ENCODE measurements around the gene COBL.

COBL gene

GRCh38 chr7:51327287-51327717 lies 10.7 kb upstream of the COBL start:
- DNase-seq (ENCODE audit: low read depth): no peak

GRCh38 chr7:51326656-51327286 lies 10.2 kb upstream of the COBL start:
- DNase-seq (ENCODE audit: low read depth): no peak

GRCh38 chr7:51325908-51326307 lies 9.3 kb upstream of the COBL start:
- no peak for DNase-seq (ENCODE audit: low read depth)

GRCh38 chr7:51325261-51325676 lies 8.7 kb upstream of the COBL start:
- no peak for DNase-seq (ENCODE audit: low read depth)

DNA sequence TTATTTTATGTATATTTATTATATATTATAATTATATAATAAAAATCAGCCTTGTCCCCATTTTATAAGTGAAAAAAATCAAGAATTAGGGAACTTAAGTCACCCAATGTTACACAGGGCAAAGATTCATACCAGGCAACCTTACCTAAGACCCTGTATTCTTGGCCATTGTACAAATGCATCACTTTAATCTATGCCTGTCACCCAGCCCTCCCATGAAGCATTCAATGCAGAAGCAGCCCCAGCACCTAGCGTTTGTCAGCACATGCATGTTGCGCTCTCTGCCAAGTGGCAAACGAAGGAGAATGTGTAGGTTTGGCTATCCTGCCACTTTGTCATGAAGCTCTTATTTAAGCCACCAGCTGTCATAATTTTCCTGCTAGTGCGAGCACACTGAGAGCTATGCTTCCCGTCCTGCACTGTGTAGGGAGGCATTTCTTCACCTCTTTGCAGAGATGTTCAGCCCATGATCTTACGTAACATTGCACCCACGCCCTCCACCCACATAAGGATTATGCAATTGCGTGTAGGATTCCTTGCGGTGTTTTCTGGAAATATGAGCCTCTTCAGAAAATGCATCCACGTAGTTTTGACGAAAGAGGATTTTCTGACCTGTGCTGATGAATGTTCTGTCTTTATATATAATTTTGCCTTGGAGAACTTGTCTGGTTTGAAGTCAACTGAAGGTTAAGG lies 7.7 kb upstream of the COBL start:
- no peak for DNase-seq (ENCODE audit: low read depth)

- DNase-seq (ENCODE audit: low read depth): no peak
These were observed 5.4 kb upstream of the COBL start for GRCh38 chr7:51321961-51322515.

GRCh38 chr7:51318886-51319579 lies 2.4 kb upstream of the COBL start:
- no peak for DNase-seq (ENCODE audit: low read depth)

- DNase-seq (ENCODE audit: low read depth): no peak
These were observed 1.4 kb upstream of the COBL start for GRCh38 chr7:51318001-51318400.

GRCh38 chr7:51317582-51317910 lies 937 bp upstream of the COBL start:
- DNase-seq (ENCODE audit: low read depth): no peak

GRCh38 chr7:51316262-51316665 lies 345 bp downstream of the COBL start:
- DNase-seq (ENCODE audit: low read depth): no peak

- no peak for DNase-seq (ENCODE audit: low read depth)
These were observed 982 bp downstream of the COBL start for GRCh38 chr7:51315393-51316261.

DNA sequence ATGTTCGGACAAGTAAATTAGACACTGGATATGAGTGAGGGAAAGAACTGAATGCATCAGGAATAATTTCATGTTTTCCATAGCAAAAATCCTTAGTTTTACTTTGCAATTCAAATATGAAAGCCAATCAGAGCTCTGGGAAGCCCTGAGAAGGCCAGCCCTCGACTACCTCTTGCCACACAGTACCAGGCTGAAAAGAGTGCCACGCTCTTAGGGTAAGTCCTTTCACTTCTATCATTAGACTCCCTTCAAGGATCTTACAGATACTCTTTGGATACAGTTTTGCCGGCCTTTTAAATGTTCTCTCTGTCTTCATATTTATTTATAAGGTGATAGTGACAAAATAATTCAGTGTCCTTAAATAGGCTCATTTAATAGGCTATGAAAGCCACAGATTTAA lies 1.9 kb downstream of the COBL start:
- no peak for DNase-seq (ENCODE audit: low read depth)

DNA sequence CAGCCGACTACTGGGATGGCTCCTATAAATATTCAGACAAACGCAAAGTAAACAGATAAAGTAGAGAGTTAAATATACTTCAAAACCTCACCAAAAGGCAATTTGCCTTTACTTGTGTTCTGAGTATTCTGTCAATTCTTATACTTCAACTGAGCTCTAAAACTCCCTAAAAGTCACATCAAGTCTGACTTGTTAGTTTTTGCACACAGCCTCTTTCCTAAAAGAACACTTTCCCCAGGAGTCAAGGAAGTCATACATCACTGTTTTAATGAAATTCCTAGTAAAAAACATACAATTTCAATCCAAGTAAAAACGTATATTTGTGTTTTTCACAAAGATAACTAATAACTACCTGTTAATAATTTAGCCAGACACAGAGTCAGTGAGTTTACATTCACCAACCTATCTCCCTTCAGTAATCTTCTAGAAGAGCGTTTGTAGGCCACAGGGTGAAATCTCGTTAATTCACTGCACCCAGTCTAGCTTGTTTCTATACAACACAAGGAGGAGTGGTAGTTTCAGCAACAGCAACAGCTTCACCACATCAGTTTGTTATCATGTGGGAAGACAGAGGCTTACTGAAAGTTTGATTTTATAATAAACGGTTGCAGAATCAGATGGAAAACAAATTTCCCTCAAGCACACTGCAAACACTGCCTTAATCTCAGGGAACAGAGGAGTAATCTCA lies 2.7 kb downstream of the COBL start:
- DNase-seq (ENCODE audit: low read depth): no peak

DNA sequence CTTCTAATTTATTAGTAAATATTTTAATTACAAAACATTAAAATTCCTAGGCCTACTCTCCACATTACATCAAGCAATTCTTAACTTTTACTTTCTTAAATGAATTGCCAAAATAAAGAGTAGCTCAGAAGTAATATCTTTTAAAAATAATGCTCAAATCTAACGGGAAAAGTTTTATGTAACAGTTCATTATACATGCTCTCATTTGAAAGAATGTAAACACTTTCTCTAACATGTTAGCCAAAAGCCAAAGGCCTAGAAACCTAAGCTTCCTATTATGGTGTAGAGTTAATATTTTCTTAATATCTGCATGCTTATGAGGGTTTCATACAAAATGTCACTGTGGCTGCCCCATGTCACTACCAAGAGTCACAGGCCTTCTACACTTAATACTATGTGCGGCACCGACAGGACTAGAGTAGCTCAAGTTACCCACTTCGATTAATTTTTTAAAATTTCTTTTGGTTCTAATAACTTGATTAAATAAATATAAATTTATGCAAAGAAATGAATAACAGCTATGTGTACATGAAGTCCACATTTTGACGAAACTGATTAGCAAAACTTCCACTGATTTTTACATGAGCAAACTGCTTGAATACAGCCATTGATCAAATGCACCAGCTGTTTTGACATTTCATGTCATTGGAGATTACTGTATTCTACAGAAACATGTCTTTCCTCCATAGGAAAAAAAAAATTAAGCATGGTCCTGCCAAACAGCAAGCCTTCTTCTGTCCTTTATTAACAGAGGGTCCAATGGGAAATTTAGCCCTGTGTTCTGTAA lies 3.5 kb downstream of the COBL start:
- no peak for DNase-seq (ENCODE audit: low read depth)

DNA sequence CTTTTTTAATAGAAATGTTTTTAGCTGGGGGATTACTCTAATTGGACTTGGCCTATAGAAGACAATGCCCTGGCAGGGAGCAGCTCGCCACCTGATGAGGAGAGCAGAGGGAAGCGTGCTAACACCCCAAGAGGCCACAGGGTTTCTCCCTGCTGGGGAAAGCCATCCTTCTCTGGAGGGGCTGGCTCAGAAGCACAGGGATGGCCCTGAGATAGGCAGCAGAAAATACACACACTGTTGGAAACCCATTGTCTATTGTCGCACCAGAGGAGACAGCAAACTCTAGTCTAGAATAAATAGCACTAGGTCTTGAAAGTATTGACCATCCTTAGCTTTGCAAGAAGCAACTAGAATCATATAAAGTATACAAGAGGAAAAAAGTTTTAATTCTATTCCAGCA lies 5.4 kb downstream of the COBL start:
- DNase-seq (ENCODE audit: low read depth): no peak

DNA sequence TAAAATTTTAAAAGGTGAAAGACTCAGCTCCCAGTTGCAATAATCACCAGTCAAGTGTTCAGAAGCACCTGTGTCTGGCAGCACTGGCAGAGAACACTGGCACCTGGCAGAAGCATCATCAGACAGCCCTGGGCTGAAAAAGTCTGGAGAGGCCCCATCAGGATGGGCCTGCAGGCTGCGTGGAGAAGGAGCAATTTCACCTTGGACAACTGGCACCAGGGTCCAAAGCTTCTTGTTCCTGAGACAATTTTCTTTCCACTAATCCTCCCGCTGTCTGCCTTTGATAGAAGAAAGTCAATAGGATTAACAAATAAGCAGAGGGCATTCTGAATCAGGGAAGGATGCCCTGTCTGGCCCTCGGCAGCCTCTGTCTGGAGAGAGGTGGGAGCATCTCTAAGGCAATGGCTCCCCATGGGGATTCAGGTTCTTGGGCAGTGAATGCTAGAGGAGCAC lies 6.5 kb downstream of the COBL start:
- DNase-seq (ENCODE audit: low read depth): no peak

DNA sequence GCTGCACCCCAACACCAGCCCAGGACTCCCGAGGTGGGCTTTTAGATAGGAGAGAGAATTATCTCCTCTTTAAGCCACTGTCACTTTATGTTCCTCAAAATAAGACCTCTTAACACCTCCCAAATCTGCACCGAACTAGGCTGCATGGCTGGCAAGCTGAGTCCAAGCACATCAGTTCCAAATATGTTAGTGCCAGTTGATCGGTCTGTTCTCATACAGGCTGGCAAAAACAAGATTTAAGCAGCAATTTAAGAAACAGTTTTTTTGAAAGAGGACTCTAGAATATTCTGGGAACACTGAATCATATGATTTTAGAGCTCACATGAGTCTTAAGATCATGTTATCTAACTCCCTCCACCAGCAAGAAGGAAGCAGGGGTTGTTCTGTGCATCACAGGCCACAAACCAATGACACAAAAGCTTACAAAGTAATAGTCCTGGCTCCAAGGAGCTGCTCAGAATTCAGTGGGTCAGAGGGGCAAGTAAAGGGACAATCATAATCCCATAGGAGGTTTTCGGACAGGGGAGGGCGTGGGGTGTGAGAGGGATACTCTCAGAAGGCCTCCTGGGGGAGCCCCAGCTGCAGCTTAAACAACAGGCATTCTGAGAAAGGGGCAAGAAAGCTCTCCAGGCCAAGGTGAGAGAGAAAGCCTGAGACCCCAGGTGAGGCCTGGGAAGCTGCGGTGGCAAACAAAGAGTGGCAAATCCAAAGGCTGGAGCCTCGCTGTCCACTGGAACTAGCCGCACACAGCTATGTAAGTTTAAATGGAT lies 7.1 kb downstream of the COBL start:
- no peak for DNase-seq (ENCODE audit: low read depth)

DNA sequence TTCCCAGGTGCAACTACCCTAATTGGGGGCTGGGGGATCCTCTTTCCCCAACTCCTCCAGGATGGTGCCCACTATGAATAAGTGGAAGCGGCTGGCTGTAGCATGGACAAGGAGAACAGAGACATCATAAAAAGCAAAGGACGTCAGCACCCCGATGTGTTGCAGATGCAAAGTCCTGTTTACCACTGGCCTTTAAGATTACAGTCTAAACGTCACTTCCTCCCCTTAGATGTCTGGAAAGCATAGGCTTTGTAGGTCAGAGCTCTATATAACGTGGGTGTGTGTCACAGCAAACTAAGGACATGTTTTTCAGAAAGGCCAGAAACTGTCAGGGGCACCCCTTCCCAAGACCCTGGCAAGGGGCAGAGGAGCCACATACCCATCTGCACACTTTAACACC lies 7.9 kb downstream of the COBL start:
- DNase-seq (ENCODE audit: low read depth): no peak

GRCh38 chr7:51308265-51308664 lies 8.3 kb downstream of the COBL start:
- DNase-seq (ENCODE audit: low read depth): no peak

GRCh38 chr7:51307651-51308210 lies 8.9 kb downstream of the COBL start:
- no peak for DNase-seq (ENCODE audit: low read depth)
